Stimulated activated CD8-positive, alpha-beta memory T cell treated with anti-CD3 and anti-CD28 coated beads, Interleukin-7, amount 100 ng/mL, for 1 hour (primary cell): Measurements from ENCODE around the gene ALOX12B.
"Not testable (repeated sequence)": the region's sequence is repeated elsewhere in the genome, so short reads cannot be mapped to it uniquely, and the experiment has no call there.

Experiments used
- DNase-seq, 2 donors: peaks; one replicate each; pipeline ENCODE4 v3.0.0-alpha.2; 2020; ENCODE audit warnings: low read depth in 2 of 2

ALOX12B gene

DNA sequence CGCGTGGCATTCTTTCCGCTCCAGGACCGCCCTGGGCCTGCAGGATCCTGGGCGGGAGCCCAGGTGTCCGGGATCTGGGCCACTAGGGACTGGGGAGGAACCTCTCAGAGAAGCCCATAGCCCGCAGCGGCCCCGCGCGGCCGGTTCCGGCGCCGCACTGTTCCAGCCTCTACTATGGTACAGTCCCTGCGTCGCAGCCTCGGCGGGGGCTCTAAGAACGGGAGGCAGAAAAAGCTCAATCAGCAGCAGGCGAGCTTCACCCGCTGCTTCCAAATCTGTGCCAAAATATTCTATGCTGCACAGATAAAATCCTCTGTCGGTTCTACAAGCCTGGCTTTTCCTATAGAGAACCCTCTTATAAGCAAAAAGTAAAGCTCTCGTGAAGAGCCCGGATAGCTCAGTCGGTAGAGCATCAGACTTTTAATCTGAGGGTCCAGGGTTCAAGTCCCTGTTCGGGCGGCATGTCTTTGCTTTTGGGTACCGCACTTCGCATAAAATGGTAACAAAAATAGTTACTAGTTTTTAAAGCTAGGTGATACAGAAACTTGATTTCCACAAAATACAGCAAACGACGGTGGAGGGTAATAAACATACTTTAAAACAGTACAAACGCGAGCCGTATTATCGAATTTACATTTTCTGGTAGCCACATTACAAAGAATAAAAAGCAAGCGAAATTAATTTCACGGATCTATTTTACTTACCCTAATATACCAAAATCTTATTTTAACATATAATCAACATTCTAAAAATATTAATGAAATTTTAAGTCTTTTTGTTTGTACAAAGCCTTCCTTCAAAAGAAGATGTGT lies 31.5 kb upstream of the ALOX12B start:
- DNase-seq, result peak; percentile 51 to 73

GRCh38 chr17:8117980-8118768 lies 30.7 kb upstream of the ALOX12B start, which contains the start of gene ALOXE3:
Gene ALOXE3 (minus strand): TSS chr17:8118514. CDS start chr17:8117990, 524 bp downstream.
- DNase-seq, result no peak

DNA sequence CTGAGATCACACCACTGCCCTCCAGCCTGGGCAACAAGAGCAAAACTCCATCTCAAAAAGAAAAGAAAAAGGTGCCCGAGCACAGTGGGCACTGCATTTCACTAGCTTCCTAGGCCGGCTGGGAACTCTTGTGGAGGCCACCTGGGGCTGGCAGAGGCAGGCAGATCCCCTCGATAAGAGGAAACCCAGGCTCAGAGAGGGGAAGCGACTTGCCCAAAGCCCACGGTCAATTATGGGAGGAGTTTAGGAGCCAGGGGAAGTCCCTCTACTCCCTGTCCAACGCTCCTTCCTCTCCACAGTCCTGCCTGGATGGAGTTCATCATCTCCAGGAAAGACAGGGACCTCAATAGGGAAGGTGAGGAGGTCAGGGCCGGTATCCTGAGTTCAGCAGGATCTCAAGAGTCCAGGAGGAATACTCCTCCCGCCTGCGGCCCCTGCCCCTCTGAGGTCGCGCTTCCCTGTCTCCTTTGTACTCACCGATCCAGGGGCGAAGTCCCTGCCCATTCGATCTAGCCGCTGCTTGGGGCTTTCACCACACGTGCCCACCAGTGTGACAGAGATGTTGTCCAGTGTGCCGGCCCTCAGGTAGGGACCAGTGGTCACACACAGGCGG lies 30.0 kb upstream of the ALOX12B start:
- no peak for DNase-seq

GRCh38 chr17:8116776-8117175 lies 29.3 kb upstream of the ALOX12B start:
- no peak for DNase-seq

- no peak for DNase-seq
Measured at GRCh38 chr17:8110907-8111306, 23.4 kb upstream of the ALOX12B start.

- no peak for DNase-seq
Measured at GRCh38 chr17:8110456-8110804, 22.9 kb upstream of the ALOX12B start.

DNA sequence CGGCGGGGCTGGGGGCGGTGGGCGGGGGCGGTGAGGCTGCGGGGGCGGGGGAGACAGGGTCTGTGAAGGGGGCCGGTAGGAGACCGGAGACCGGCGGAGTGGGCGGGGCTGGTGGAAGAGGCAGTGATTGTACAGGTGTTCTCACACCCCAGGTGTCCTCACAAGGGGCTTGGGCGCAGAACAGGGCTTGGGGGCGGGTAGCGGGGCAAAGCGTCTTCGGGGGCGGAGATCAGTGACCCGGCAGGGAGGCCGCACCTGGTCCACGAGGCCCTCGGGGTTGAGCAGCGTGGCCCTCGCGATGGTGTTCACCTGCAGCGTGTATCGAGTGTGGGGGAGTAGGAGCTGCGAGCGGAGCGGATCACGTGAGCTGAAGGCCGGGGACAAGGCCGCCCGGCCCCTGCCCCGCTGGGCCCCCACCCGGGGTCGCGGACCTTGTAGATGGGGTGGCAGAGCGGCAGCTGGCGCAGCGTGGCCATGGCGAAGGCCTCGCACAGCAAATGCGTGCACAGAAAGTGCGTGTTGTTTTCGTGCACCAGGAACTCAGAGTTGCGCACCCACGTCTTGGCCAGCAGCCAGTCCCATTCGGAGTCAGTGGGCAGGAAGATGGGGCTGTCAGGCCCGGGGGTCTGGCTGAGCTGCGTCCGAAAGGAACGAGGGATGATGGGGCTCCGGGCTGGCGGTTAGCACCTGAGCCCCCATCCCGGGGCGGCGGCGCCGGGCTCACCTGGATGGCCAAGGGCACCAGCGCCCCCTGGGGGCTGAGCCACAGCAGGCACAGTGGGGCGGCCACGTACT lies 22.3 kb upstream of the ALOX12B start:
- DNase-seq, result peak; percentile 55 to 62

DNA sequence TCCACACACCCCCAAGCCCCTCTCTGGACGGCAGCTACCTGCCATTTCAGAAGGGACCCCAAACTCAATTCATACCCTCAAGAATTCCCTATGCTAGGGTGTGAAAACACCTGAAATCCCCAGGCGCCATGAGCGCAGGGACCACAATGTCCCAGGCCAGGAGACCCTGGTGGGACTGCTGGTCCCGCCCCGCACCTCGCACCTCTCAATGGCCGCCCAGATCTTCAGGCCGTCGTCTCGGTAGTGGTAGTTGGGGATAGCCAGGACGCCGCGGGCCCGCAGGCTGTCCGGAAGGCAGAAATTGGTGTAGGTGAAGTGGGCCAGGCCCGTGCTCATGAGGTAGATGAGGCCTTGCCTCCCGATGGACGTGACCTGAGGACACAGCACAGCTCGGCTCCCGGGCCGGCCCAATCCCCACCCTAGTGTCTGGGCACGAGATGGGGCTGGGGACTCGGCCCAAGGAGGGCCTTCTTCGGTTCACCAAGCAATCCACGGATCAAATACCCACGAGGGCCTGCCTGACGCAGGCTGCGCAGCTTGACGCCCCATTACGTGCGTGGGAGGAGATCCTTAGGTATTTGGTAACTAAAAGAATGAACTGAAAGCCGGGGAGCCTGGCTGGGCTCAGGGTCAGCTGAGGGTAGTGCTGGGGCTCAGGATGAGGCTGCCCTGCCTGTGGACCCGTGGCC lies 21.6 kb upstream of the ALOX12B start:
- no peak for DNase-seq

- DNase-seq, result not testable (repeated sequence)
Measured at GRCh38 chr17:8106980-8107379, 19.5 kb upstream of the ALOX12B start.

GRCh38 chr17:8105957-8106398 lies 18.5 kb upstream of the ALOX12B start:
- DNase-seq, result no peak

- DNase-seq, result no peak
Measured at GRCh38 chr17:8104911-8105310, 17.4 kb upstream of the ALOX12B start.

GRCh38 chr17:8103549-8103948 lies 16.0 kb upstream of the ALOX12B start:
- no peak for DNase-seq

DNA sequence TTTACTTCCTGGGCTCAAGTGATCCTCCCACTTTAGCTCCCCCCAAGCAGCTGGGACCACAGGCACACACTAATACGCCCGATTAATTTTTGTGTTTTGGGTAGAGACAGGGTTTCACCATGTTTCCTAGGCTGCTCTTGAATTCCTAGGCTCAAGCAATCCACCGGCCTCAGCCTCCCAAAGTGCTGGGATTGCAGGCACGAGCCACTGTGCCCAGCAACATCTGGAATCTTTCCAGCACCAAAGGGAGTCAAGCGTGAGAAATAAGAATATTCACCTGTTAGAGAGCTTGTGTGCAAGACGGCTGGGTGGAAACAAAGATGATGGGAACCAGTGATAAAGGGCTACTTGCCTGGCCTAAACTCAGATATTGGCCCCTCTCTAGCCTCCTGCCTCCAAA lies 14.2 kb upstream of the ALOX12B start:
- DNase-seq, result no peak

DNA sequence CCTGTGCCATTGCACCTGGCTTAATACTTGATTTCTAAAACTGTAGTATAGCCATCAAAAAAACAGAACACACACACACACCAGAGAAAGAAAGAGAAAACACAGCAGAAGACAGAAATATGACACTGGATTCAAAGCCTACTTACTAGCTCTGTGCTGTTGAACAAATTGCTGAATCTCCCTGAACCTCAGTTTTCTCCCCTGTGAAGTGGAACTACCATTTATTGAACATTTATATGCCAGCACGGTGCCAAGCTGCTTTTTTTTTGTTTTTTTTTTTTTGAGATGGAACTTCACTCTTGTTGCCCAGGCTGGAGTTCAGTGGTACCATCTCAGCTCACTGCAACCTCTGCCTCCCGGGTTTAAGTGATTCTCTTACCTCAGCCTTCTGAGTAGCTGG lies 13.2 kb upstream of the ALOX12B start:
- DNase-seq, result no peak

DNA sequence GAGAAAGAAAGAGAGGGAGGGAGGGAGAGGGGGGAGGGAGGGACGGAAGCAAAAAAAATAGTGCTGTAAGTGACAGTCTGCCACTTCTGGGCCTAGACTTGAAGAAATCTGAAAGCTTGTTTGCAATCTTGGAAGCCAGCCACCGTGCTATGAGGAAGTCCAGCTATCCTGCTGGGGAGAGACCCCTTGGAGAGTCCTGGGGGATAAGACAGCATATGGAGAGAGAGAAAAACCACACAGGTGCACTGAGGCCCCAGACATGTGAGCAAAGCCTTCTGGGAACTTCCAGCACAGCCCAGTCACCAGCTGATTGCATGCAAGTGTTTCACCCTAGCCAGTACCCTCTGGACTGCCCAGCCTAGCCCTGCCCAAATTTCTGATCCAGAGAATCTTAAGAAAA lies 12.6 kb upstream of the ALOX12B start:
- DNase-seq, result no peak

DNA sequence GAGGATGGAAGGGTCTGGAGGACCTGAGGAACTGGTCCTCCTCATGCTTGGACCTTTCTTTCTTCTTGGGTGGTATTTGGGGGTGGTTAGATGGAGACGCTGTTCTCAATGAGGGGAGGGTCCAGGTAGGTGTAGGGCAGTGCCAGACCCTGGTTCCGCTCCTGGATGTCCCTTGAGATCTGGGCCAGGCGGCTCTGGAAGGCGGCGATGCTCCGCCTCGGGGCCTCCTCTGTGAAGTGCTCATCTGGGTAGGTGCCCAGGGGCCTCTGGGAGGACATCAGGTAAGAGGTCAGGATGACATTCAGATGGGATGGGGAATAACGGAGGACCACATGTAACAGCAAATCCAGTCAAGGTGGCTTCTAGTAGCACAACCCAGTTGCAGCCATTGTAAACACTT lies 9.0 kb upstream of the ALOX12B start:
- DNase-seq, result no peak

GRCh38 chr17:8095361-8095760 lies 7.8 kb upstream of the ALOX12B start:
- DNase-seq, result no peak

DNA sequence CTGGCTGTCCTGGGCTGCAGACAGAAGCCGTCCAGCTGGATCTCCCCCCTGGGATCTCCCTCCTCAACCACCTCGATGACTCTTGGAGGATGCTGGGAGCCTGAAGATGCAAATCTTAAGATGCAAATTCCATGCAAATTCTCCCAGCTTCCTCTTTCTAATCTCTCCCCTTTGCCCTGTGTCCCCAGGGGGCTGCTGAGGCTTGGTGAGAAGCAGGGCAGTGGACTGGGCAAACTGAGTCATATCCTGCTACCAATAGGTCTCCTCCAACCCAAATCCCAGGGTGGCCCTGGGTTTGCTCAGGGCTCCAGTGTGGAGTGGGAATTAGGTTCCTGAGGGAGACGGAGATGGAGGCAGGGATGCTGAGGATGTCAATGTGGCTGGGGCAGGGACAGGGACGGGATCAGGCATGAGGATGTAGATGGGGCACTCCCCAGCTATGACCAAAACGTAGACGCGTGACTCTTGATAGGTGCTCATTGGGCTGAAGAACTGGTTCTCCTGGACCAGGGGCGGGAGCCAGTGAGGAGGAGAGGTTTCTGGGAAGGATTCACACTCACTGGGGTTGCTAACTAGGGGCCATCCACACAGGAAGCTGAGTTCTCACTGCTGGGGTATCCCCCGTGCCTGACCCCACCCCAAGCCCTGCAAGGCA lies 3.6 kb upstream of the ALOX12B start:
- DNase-seq, result no peak

DNA sequence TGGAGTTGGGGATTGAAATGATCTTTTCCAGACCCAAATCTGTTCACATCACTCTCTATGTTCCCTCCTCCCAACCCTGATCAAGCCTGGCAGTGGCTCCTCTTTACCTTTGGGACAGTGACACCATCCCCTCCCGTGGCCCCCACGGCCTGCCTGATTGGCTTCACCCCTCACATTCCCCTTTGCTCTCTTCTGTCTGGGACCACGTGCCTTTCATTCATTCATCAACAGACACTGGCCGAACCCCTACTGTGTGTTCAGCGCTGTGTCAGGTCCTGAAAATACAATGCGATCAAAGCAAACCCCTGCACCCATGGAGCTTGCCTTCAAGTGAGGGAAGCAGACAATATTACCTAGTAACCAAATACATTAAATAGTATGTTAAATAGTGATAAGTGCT lies 2.2 kb upstream of the ALOX12B start:
- DNase-seq, result no peak

DNA sequence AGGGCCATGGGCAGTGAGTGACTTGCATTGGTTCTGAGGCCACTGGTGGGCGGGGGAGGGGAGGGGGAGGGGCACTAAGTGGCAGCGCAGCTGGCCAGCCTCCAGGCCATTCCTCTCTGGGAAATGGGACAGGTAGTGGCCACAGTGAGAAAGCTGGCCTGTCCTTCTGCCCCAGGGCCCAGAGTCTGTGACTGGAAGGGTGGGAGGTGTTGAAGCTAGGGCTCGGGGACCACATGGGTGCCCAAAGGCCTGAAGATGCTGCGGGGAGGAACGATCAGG lies 375 bp upstream of the ALOX12B start:
- DNase-seq, result no peak

DNA sequence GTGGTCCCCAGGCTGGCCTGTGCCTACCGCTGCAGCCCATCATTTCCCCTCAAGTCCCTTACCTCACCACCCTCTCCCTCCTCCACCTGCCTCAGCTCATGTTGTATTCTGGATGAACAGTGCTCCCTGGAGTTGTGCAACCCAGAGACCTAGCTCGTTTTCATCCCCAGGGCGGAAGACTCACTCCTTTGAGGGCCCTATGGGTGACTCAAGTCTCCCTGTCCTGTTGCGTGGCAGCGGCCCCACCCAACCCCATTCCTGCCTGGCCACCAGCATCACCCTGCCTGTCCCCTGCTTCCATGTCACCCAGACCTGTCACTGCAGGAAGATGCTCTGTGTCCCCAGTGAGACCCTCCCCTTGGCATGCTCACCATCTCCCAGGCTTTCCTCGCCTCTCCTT lies 3.3 kb downstream of the ALOX12B start:
- no peak for DNase-seq
